GM19240 (cell line): Measurements from ENCODE around the gene NTRK2.

Experiments
- DNase-seq: peaks from one replicate; pipeline ENCODE4 v3.0.0; 2011; ENCODE audit warnings: low spot score; ENCODE audit not compliant: insufficient read length

Gene NTRK2

GRCh38 chr9:84969736-84970135 is 300.2 kb downstream of the NTRK2 start:
- DNase-seq: no peak

GRCh38 chr9:84970432-84970831 is 300.9 kb downstream of the NTRK2 start:
- DNase-seq: no peak

GRCh38 chr9:84971571-84971970 is 302.0 kb downstream of the NTRK2 start:
- no peak for DNase-seq

GRCh38 chr9:84974258-84974657 is 304.7 kb downstream of the NTRK2 start:
- DNase-seq: no peak

GRCh38 chr9:84974855-84975254 is 305.3 kb downstream of the NTRK2 start:
- DNase-seq: no peak

GRCh38 chr9:84975926-84976325 is 306.4 kb downstream of the NTRK2 start:
- no peak for DNase-seq

GRCh38 chr9:84978661-84979060 is 309.1 kb downstream of the NTRK2 start:
- DNase-seq: no peak

- no peak for DNase-seq
Measured at GRCh38 chr9:84983749-84984148, 314.2 kb downstream of the NTRK2 start.

- no peak for DNase-seq
Measured at GRCh38 chr9:84988621-84989020, 319.1 kb downstream of the NTRK2 start.

- DNase-seq: no peak
Measured at GRCh38 chr9:84990416-84990815, 320.9 kb downstream of the NTRK2 start.

GRCh38 chr9:84990850-84991513 is 321.5 kb downstream of the NTRK2 start:
- DNase-seq: no peak

GRCh38 chr9:84991514-84991870 is 322.0 kb downstream of the NTRK2 start:
- DNase-seq: no peak

- DNase-seq: no peak
Measured at GRCh38 chr9:84992381-84992780, 322.9 kb downstream of the NTRK2 start.

- no peak for DNase-seq
Measured at GRCh38 chr9:84993105-84993504, 323.6 kb downstream of the NTRK2 start.

- no peak for DNase-seq
Measured at GRCh38 chr9:84996029-84996428, 326.5 kb downstream of the NTRK2 start.

GRCh38 chr9:84996716-84997115 is 327.2 kb downstream of the NTRK2 start:
- DNase-seq: no peak

GRCh38 chr9:84997472-84997871 is 327.9 kb downstream of the NTRK2 start:
- DNase-seq: no peak

- DNase-seq: no peak
Measured at GRCh38 chr9:84998639-84999038, 329.1 kb downstream of the NTRK2 start.

GRCh38 chr9:84999788-85000187 is 330.3 kb downstream of the NTRK2 start:
- DNase-seq: no peak

GRCh38 chr9:85001925-85002324 is 332.4 kb downstream of the NTRK2 start:
- DNase-seq: no peak

- DNase-seq: no peak
Measured at GRCh38 chr9:85004818-85005413, 335.4 kb downstream of the NTRK2 start.

GRCh38 chr9:85007748-85008147 is 338.2 kb downstream of the NTRK2 start:
- DNase-seq: no peak

- DNase-seq: no peak
Measured at GRCh38 chr9:85008215-85008614, 338.7 kb downstream of the NTRK2 start.
